Upper lobe of right lung (tissue), 1 donor: ENCODE results near the gene CDCP1. TPM values are rescaled to one million over a fixed set of nuclear protein-coding genes. Genes with fewer than 3 reads are reported as not detected.
"Not testable (repeated sequence)": the region's sequence is repeated elsewhere in the genome, so short reads cannot be mapped to it uniquely, and the experiment has no call there.

ENCODE experiments used
- ATAC-seq: fragments of 200-7000 bp; cut with Tn5 transposase; one replicate; pipeline ENCODE4 v1.9.1; 2020; ENCODE audit warnings: mild to moderate bottlenecking, moderate library complexity
- DNase-seq: peaks from one replicate; pipeline ENCODE4 v3.0.0-alpha.2; 2020
- H3K27ac ChIP-seq: fragments of 200-600 bp; one replicate; pipeline ENCODE4 v1.8.0; 2022
- H3K27me3 ChIP-seq: fragments of 200-600 bp; one replicate; pipeline ENCODE4 v1.8.0; 2022; ENCODE audit warnings: mild to moderate bottlenecking
- H3K36me3 ChIP-seq: fragments of 200-600 bp; one replicate; pipeline ENCODE4 v1.8.0; 2022
- H3K4me1 ChIP-seq: fragments of 200-600 bp; one replicate; pipeline ENCODE4 v1.8.0; 2022
- H3K4me3 ChIP-seq: fragments of 200-600 bp; one replicate; pipeline ENCODE4 v1.8.0; 2022; ENCODE audit warnings: mild to moderate bottlenecking
- H3K9me3 ChIP-seq: fragments of 200-600 bp; one replicate; pipeline ENCODE4 v1.8.0; 2022
- CTCF ChIP-seq: fragments of 200-600 bp; IDR thresholded peaks from one replicate; pipeline ENCODE4 v1.8.0; 2022; ENCODE audit warnings: antibody characterized with exemption
- intact Hi-C: fragments of 100-400 bp; cut with DNase I; formaldehyde crosslinking; loops from one replicate; pipeline ENCODE4 v1.11.0; 2022
- total RNA-seq: library from RNA; stranded (reverse); fragmentation: NEBNext Ultra II Directional; extraction: Animal tissue kit (Norgen Biotek cat#: 25700); gene quantifications from one replicate; pipeline ENCODE4 v1.2.1, GENCODE V29; 2021
- donor health status: DM: no; HTN: yes; CAD: no; lungs with severe emphysema.

The CDCP1 gene
- total RNA-seq, 1 donor from 2014 or later: 19.1 TPM

- Histone ChIP-seq H3K36me3 (no peaks in the 10 kb centered on the region), H3K27ac (no peak overlapping the region), H3K27me3 (peaks cover 14% of the 10 kb centered on the region), H3K4me1 (peaks cover 4% of the 10 kb centered on the region), H3K9me3 (no peaks in the 10 kb centered on the region), H3K4me3 (no peak overlapping the region)
- no peak for ATAC-seq
- no peak for DNase-seq
- no peak for TF ChIP-seq CTCF
- intact Hi-C loops: no loop called here
Observed at GRCh38 chr3:45151100-45151499, 4.9 kb upstream of the CDCP1 start.

GRCh38 chr3:45148921-45149320 is 2.7 kb upstream of the CDCP1 start:
- Histone ChIP-seq H3K27ac (no peak overlapping the region), H3K36me3 (no peaks in the 10 kb centered on the region), H3K27me3 (peaks cover 33% of the 10 kb centered on the region), H3K9me3 (no peaks in the 10 kb centered on the region), H3K4me3 (no peak overlapping the region), H3K4me1 (peaks cover 14% of the 10 kb centered on the region)
- no peak for DNase-seq
- intact Hi-C loops: no loop called here
- ATAC-seq: no peak
- TF ChIP-seq CTCF: no peak

GRCh38 chr3:45145223-45145622 is 955 bp downstream of the CDCP1 start:
- peaks cover 14% of the 10 kb centered on the region for H3K4me1 ChIP-seq
- no peaks in the 10 kb centered on the region for H3K9me3 ChIP-seq
- TF ChIP-seq CTCF: no peak
- intact Hi-C loops: no loop called here
- peak overlapping the region; percentile 63 for H3K27ac ChIP-seq
- H3K27me3 ChIP-seq: peaks cover 33% of the 10 kb centered on the region
- peak overlapping the region; percentile 57 for H3K4me3 ChIP-seq
- no peaks in the 10 kb centered on the region for H3K36me3 ChIP-seq
- DNase-seq (no peak), ATAC-seq (peak; percentile 6)

- Histone ChIP-seq H3K4me1 (peaks cover 24% of the 10 kb centered on the region), H3K4me3 (peak overlapping the region; percentile 57), H3K9me3 (no peaks in the 10 kb centered on the region), H3K27me3 (peaks cover 33% of the 10 kb centered on the region), H3K27ac (peak overlapping the region; percentile 6), H3K36me3 (no peaks in the 10 kb centered on the region)
- TF ChIP-seq CTCF: no peak
- DNase-seq: no peak
- intact Hi-C loops: no loop called here
- peak; percentile 61 for ATAC-seq
Observed at GRCh38 chr3:45143673-45144671, 2.2 kb downstream of the CDCP1 start.

GRCh38 chr3:45140770-45141155 is 5.4 kb downstream of the CDCP1 start:
- H3K36me3 ChIP-seq, intact Hi-C loops, H3K4me3 ChIP-seq, DNase-seq, H3K27ac ChIP-seq, H3K9me3 ChIP-seq, ATAC-seq: not testable (repeated sequence)
- H3K27me3 ChIP-seq: peaks cover 15% of the 10 kb centered on the region
- H3K4me1 ChIP-seq: peaks cover 26% of the 10 kb centered on the region

- H3K4me1 ChIP-seq: peaks cover 21% of the 10 kb centered on the region
- no peak overlapping the region for H3K4me3 ChIP-seq
- DNase-seq: no peak
- no peak overlapping the region for H3K27ac ChIP-seq
- intact Hi-C loops: no loop called here
- no peak for TF ChIP-seq CTCF
- peaks cover 10% of the 10 kb centered on the region for H3K27me3 ChIP-seq
- ATAC-seq: peak; percentile 45
- no peaks in the 10 kb centered on the region for H3K9me3 ChIP-seq
- no peaks in the 10 kb centered on the region for H3K36me3 ChIP-seq
Observed at GRCh38 chr3:45140141-45140769, 5.9 kb downstream of the CDCP1 start.
